ENCODE data around the gene B3GNT2.

- TF ChIP-seq CTCF (IDR thresholded peaks at IDR 0.05; ENCODE audit: extremely low read depth in 1 of 2, insufficient read depth in 1 of 2, low read depth in 1 of 2, low read length in 2 of 2), result no peak
- no peak for TF ChIP-seq JUN (IDR thresholded peaks at IDR 0.05; ENCODE audit: borderline replicate concordance, insufficient read depth, insufficient read length, low read depth)
- no peak for TF ChIP-seq POLR2A (IDR thresholded peaks at IDR 0.05; ENCODE audit: low read depth, low read length)
- TF ChIP-seq FOS (IDR thresholded peaks at IDR 0.05; ENCODE audit: borderline replicate concordance, insufficient read depth, low read length), result no peak
- no peak for TF ChIP-seq POLR2AphosphoS5 (IDR thresholded peaks at IDR 0.05; ENCODE audit: insufficient read depth, low read depth, low read length)
Measured at GRCh38 chr2:62222171-62222570, 26.3 kb downstream of the B3GNT2 start.
